ENCODE measurements around the gene STX2.
"Not testable (repeated sequence)": the region's sequence is repeated elsewhere in the genome, so short reads cannot be mapped to it uniquely, and the experiment has no call there.

STX2 gene

DNA sequence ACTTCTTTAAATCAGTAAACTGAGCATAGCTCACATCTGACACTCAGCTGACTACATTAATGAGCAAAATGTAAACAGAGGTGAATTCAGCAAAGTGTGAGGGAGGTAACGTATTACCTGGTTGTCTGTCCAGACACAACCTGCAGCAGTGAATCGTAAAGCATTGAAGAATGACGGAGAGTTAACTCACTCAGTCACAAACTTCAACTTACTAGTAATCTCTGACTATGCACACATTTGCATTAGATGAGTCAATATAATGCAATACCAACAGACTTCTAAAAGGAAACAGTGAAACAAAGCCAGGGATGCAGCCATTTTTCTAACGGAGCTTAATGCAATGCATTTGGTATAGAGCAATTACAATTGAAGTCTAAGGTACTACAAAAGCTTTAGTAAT, 40.0 kb downstream of the STX2 start:
- DNase-seq (ENCODE audit: low read depth): no peak

DNA sequence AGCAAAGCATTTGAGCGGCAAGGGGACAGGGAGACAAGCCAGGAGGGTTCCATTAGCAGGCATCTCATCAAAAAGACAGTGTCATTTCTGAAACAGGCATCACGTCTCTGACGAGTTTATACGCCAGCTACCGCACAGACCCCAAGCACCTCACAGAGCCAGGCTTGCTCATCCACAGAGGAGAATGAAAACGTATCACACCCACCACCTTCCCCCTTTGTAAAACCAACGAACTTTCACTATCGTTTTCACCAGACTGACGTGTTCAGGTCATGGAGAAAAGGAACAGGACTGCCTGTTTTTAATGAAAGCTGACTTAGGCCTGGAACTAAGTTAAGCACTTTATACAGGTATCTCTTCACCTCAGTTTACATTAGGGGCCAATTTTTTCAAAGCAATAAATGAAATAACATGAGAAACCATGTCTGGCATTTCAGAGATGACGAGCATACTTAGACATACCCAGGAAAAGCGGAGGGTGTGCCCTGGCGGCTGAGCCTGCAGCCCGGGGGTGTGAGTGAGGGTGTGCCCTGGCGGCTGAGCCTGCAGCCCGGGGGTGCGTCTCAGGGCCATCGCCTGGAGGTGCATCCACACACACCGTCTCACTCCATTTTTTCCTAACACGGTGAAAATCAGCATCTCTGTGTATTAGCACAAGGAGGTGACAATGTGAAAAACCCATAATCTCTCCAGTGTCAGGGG, 41.9 kb downstream of the STX2 start:
- DNase-seq (ENCODE audit: low read depth): no peak

DNA sequence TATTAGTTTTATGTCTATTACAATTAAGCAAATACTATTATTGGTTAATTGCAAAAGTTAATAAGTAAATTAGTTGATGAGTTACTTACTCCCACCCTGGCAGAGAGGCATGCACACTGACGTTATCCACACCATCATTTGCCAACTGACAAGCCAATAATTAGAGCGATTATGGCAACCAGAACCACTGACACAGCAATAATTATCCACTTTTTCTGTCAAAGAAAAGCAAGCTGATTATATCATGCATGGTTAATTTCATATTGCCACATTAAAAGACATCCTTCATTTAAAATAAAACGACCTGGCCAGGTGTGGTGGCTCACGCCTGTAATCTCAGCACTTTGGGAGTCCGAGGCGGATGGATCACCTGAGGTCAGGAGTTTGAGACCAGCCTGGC, 43.1 kb downstream of the STX2 start:
- no peak for DNase-seq (ENCODE audit: low read depth)

DNA sequence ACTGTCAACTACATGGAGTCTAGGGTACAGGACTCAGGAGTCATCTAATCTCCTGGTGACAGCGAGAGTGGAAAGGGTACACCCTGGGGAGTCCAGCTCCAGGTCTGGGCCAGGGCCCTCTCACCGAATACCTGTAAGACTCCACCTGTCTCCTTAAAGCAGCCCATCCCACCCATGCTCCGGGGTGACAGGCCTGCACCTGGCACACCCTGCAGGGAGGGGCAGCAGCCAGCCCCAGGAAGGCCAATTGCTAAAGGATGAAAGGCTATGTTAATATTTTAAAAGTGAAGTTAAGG, 45.5 kb downstream of the STX2 start:
- DNase-seq (ENCODE audit: low read depth): no peak

DNA sequence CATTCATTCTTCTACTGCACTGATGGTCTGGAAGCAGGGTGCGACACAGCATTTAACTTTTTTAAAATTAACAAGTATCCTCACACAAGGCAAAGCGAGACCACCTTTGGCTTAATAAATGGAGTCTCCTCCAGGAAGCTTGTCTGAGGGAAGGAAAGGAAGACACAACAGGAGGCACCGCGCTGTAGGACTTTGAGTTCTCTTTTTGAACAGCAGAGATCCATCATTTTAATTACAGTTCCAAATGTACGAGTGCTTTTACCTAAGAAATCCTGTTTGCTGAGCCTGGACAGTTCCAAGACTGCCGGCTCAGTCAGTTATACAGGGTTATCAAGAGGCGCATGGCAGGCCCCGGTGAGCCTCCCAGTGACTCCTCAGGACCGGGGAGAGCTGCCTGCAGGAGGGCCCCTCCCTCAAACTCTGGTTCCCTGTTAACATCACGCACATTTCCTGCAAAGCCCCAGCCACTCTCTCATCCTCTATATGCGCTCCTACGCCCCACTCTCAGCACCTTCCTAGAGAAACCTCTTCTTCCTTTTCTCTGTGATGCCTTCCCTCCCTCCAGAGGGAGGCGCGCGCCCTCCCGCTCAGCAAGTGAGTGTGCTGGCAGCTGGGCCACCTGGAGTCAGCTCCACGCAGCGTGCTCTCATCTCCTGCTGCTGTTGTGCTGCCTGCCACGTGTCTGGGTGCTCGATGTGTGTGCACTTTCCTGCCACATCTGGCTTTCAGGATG, 46.1 kb downstream of the STX2 start:
- no peak for DNase-seq (ENCODE audit: low read depth)

DNA sequence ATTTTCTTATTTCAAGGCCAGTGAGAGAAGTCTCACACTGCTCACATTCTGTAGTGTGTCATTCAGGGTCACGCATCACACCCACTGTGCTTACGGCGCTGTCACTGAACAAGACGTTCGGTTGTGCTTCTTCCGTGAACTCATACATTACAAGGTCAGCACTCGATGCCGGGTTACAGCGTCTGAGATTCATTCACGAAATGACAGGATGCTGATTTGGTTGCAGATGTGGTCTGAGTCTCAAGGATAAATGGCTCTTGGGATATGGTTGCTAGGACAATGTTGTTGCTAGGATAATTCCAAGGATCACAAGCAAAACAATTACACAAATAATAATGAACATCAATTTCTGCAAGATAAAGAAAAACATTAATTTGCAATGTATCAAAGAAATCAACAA, 47.4 kb downstream of the STX2 start:
- no peak for DNase-seq (ENCODE audit: low read depth)

DNA sequence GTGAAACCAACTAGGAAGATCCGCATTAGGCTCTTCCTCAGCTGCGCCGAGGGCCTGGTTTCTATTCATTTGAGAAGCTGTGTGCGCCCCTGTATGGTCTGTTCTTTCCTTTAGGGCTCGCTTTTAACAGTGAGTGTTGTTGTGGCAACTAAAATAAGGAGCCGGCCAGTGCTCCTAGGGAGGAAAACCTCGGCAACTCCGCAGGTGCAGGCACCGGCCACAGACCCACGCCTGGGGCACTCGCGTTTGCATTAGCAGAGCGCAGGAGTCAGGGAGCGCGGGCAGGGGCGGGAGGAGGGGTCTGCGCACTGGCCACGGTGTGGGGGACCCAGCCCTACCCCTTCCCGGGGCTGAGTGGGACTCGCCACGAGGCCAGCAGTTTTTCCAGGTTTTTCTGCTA, 50.5 kb downstream of the STX2 start:
- DNase-seq (ENCODE audit: low read depth): no peak

DNA sequence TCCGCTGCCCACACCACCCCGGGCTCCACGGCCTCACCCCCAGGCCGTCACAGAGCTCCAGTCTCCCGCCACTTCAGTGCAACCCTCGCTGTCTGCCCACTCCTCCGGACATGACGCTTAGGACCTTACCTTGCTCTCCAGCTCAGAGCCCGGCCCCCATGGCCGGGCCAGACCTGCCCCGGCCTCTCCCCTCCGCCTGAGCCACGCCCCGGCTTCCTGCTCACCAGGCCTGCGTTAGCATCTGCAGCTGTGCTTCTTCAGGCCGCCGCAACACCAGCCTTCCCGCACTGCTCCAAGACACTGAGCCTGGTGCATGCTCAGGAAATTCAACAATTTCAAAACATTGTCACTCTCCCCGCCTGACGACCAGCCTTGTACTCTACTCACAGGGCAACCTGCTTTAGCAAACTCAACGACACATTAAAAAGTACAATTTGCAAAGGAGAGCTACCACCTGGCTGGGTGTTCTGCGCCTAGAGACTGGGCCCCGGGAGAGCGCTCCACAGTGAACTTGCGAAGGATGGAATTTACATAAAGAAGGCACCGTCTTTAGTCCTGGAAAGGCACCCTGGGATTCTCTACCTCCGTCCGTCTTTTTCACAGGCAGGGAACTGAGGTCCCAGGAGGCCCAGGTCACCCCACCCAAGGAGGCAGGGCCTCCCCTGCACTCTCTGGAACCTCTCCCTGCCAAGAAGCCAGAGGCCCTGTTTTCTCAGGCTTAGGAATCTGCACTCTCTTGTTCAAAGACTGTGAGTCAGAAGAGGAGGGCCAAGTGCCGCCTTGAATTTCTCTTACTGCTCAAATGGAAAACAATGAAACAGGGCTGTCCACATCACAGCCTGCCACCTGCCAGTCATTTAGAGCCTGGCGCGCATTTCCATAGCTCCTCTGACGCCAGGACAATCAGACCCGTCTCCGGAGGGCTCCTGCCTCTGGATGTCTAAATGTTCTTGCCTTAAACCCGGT, 51.3 kb downstream of the STX2 start:
- DNase-seq (ENCODE audit: low read depth): no peak

DNA sequence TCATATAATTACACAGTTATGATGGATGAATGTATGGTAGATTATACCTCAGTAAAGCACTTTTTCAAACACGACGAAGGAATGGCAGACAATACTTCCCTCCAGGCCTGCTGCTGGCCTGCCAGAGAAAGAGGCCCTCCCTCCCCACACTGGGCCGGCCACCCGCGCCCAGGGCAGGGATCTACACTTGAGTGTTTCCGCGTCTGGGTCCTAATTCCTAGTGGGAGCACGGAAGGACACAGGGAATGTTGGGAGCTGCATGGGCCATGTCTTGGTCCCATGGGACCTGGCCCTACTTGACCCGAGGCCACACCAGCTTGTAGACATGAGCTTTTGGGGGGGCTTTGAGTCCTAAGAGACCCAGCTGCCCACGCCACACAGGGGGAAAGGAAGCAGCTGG, 52.0 kb downstream of the STX2 start:
- no peak for DNase-seq (ENCODE audit: low read depth)

DNA sequence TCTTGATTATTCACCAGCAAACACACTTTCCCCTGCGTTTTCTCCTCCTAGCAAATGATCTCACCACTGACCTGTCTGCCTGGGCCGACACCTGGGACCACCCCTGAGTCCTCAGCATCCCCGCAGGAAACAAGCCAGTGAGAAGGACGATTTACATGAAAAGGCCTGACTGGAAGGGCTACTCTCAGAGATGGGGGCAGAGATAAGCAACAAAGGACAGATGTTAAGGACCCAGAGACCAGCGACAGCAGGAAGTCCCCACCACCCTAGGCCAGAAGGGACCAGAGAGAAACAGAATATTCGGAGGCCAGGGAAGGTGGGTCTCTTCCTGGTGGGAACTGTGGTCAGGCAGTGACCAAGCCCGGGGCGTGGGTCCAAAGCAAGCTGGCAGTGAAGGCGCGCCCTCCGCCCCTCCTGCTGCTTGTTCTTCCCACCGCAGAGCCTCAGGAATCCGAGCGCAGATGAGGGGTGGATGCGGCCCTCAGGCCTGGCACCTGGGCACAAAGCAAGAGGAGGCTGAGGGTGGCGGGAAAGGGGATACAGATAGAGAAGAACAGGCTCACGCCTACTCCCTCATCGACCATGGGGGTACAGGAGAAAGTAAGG, 55.8 kb downstream of the STX2 start:
- no peak for DNase-seq (ENCODE audit: low read depth)

DNA sequence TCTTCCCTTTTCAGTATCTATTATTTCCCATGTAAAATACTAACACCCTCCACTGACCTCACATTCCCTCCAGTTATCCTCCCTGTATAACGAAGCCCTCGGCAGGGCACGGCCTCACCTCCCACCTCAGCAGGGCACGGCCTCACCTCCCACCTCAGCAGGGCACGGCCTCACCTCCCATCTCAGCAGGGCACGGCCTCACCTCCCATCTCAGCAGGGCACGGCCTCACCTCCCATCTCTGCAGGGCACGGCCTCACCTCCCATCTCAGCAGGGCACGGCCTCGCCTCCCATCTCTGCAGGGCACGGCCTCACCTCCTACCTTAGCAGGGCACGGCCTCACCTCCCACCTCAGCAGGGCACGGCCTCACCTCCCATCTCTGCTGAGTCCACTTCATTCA, 56.8 kb downstream of the STX2 start:
- not testable (repeated sequence) for DNase-seq (ENCODE audit: low read depth)

DNA sequence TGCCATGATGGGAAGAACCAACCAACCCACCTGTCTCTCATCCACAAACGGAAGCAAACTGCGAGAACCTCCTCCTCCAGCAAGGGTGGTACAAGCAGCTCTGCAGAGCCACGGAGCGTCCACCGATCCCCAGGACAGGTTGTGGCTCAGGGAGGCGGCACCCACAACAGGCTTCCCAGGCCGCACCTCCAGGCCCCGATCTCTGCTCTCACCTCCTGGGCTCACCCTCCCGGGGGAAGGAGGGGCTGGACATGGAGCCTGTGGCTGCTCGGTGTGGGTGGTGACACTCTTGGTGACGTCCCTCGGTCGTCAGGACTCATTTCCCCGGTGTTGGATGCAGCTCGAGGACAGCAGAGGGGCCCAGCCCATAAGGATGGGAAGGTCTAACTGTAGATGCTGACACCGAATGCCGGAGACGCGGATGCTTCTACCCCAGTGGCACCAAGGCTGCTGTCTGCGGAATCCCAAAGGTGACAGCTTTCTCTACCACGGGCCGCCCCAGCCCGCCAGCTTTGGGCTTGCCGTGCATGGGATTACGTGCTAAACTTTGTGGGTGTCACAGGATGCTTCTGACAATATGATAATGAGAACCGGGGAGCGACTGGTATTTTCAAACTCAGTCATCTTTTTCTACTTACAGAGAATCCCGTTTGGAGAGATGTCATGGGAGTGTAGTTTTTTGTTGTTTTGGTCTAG, 58.0 kb downstream of the STX2 start:
- no peak for DNase-seq (ENCODE audit: low read depth)

DNA sequence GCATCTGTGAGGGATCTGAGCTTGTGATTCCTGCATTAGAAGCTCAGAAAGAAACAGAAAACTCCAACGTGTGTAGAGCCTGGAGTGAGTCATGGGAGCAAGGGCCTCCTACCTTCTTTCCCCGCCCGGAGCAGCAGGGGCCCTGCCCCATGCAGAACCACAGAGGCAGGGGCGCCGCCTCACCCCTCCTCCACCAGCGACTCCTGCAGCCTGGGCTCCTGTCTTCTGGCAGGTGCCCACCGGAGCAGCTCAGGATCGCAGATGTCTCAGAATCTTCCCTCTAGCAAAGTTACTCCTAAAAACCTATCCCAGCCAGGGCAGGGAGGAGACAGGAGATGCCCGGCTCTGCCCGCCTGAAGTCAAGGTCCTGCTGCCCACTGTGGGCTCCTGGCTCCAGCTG, 58.7 kb downstream of the STX2 start:
- no peak for DNase-seq (ENCODE audit: low read depth)

DNA sequence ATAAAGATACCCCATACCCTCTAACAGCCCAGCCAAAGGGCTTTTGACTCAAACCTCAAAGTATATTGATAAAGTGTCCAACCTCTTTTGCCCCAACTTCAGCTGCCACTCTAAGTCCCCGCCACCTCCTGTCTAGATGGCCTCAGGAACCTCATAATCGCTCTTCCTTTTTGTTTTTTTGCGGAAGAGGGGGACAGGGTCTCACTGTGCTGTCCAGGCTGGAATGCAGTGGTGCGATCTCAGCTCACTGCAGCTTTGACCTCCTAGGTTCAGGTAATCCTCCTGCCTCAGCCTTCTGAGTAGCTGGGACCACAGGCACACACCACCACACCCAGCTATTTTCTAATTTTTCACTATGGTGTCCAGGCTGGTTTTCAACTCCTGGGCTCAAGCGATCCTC, 60.3 kb downstream of the STX2 start:
- no peak for DNase-seq (ENCODE audit: low read depth)

DNA sequence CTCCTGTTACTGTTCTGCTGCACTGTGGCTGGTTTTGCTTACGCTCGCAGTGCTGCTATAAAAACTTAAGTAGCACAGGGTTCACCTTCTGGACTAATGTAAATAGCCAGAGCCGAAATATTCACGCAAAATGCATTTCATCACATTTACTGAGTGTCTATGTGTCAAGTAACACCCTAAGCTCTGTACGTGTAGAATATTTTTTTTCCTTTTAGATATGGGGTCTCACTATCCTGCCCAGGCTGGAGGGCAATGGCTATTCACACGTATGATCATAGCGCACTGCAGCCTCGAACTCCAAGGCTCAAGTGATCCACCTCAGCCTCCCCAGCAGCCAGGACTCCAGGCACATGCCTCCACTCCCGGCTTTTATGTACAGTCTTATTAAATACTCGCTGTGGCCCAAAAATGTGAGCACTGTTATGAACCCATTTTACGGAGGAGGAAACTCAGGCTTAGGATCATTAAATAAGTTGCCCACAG, 62.2 kb downstream of the STX2 start:
- no peak for DNase-seq (ENCODE audit: low read depth)

DNA sequence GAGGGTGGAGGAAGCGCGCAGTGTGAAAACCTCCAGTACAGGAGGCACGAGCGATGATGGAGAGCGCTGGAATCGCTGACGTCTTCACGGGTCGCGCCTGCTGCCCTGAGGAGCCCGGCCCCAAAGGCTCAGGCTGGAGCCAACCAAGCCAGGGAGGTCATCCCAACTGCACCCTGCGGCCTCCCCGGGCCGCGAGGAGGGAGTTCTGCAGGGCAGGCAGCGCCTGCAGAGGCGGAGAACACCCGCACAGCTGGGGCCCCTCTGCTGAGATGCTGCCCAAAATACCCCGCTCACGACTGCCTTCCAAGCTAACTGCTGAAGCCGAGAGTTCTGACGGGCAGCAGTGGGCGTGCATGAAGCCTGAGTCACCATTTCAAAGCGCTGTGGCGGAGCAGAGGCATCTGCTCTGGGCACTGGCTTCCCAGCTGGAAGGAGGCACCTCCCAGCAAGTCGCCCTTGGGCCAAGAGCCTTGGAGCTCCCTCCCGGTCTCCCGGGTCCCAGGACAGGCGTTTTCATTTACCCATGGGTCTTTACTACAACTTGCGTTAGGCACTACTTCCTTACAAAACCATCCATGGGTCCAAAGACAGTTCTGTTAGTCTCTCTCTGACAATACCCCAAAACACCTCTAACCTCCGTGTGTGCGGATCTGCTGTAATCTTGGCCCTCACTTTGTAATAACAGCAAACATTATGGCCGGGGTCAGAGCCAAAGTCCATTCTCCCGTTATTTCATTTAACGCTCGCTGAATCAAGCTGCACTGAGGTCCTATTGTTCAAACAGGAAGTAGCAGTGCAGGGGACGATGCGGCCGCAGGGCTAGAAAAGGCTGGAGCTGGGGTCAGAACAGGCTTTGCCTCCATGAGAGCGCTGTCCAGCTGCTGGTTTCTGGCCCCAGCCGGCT, 62.8 kb downstream of the STX2 start:
- peak; percentile 48 for DNase-seq (ENCODE audit: low read depth)

DNA sequence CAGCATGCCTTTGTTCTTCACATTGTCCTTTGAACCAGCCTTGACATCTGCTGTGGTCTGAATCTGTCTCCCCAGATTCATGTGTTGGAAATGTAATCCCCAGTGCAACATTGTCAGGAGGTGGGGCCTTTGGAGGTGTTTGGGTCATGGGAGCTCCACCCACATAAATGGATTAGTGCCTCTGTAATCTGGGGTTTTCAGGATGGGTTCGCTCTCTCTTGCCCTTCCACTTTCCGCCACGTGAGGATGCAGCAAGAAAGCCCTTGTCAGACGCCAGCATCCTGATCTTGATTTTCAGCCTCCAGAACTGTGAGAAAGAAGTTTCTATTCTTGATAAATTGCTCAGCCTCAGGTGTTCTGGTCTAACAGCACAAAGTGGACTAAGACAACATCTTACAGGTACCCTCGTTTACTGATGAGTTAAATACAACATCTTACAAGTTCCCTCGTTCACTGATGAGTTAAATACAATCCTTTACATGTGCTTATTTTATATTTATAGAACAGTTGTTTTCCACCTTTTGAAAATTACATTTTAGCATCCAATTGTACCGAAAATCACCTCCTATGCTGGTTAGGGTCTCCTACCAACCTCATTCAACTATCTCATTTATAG, 68.5 kb downstream of the STX2 start:
- DNase-seq (ENCODE audit: low read depth): no peak

DNA sequence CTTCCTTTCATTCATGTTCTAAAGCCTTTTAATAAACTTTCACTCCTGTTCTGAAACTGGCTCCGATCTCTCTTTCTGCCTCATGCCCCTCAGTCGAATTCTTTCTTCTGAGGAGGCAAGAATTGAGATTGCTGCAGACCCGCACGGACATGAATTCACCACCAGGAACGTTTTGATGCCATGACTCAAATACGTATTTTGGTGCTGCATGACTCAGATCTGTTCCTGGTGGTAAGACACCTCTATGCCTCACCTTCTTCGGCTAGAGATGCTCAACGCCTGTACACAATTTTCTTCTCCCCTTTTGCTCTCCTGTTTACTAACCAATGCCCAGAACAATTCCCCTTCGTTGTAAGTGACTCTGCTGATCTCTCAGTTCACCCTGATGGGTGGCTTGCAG, 70.9 kb downstream of the STX2 start:
- DNase-seq (ENCODE audit: low read depth): no peak

DNA sequence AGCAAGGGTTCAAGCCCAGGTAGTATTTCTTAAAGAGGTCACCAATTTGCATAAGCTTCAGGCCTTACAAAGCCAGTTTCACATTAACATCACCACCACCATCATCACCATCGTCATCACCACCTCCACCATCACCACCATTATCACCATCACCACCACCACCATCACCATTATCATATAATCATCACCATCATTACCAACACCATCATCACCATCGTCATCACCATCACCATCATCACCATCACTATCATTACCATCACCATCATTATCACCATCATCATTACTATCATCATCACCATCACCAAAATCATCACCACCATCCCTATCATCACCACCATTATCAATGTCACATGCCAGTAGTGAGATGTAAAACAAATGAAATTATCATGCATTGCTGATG, 72.6 kb downstream of the STX2 start:
- no peak for DNase-seq (ENCODE audit: low read depth)

DNA sequence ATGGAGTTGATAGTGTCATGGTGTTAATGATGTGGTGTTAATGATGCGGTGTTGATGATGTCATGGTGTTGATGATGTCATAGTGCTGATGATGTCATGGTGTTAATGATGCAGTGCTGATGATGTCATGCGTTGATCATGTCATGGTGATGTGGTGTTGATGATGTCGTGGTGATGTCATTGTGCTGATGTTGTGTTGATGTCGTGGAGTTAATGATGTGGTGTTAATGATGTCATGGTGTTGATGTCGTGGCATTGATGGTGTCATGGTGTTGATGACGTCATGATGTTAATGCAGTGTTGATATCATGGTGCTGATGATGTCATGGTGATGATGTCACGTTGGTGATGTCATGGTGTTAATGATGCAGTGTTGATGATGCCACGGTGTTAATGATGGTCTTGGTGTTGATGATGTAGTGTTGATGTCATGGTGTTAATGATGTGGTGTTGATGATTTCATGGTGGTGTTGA, 73.8 kb downstream of the STX2 start:
- no peak for DNase-seq (ENCODE audit: low read depth)
